Measurements from ENCODE around the gene CPSF3.

Gene CPSF3

DNA sequence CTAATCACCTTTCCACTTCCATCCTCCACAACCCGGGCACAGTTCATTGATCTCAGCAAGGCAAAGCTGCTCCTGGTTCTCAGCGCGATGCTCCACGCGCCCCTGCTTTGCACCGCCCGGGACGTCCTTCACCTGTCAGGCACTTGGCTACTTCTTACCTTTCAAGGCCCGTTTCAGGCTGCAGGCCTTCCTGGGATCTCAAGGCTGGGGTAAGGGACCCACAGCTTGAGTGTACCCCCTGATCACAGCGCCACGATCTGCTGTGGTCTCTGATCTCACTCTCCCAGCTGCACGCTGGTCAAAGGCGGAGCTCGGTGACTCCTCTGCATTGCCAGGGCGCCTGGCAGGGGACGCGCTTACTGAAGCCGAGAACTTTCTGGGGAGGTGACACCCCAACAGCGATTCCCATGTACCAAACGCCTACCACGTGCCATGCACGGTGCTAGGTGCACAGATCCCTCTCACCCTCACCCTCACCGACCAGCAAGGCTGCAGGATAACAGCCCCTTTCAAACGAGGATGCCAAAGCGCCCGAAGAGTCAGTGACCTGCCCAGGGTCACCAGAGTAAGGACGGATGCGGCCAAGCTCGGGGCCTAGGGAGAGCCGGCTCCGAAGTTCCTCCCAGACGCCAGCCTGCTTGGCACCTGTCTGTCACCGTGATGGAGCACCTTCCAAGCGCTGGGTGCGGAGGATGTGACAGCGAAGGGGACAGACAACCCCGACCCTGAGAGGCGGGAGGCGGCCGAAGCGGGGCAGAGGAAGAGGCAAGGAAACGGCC lies 944 bp upstream of the CPSF3 start:
- peak in 1 of 4 experiments; percentile 19 for DNase-seq

DNA sequence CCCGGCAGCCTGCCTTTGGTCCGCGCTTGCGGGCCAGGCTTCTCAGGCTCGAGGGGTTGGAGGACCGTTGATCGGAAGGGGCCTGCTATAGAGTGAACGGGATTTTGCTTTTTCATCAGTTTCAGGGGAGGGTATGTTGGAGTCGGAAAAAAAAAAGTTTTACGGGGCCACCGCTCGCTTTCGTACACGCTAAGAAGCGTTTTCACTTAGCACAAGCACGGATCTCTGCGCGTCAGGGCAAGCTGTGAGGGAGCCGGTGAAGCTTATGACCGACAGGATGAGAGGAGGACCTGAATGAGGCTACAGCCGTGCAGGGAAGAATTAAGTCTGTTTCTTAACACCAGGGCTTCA lies 443 bp downstream of the CPSF3 start:
- no peak for DNase-seq

DNA sequence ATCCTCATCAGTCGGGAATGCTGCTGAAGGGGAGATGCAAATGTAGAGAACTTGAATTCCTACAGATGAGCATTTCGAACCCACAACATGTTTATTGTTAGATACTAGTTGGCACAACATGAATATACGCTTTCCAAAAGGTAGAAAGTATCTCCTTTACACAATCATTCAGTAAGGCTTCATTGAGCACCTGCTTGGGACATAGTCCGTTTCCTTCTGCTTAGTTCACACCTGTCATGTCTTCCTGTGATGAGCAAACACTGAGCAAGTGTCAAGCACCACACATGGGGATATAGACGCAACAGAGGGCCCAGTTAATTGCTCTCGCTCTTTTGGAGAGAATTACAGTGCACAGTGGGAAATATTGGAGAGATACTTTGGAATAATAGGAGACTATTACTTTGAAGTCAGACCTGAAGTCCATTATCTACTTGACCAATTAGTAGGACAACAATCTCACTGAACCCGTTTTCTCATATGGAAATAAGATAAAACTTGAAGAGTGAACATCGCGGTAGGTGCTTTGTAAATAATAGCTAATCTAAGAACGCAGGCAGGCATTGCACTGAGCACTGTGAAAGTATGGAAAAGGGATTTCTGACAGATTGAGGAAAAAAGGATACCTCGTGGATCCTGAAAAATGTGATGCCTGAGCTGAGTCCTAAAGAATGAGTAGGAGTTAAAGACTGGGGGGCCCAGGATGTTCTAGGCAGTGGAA lies 1.2 kb downstream of the CPSF3 start:
- no peak for DNase-seq

DNA sequence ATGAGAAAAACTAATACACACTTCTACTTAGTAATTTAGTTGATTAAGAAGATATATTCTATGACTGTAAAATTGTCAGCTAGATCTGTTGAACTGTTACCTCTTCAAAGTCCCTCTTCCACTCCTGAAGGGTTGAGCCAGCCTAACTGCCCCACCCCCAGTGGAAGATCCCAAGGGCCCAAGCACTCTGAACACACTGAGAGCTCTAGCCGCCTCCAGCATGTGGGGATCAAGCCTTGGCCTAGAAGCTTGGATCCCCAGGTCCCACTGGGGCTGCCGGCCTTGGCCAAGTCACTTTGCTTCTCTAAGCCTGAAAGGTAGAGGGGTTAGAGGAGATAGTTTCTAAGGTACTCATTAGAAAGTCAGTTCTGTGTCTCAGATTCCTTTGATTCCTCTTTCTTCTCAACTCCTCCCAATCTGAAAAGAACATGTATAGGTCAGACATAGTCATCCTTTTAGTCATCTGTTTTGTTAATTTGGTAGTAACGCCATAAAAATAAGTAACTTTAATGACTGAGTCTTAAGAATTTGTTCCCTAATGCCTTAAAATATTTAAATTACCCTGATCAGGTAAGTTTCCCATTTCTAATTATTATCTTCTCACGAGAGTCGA lies 5.6 kb downstream of the CPSF3 start:
- DNase-seq = no peak

DNA sequence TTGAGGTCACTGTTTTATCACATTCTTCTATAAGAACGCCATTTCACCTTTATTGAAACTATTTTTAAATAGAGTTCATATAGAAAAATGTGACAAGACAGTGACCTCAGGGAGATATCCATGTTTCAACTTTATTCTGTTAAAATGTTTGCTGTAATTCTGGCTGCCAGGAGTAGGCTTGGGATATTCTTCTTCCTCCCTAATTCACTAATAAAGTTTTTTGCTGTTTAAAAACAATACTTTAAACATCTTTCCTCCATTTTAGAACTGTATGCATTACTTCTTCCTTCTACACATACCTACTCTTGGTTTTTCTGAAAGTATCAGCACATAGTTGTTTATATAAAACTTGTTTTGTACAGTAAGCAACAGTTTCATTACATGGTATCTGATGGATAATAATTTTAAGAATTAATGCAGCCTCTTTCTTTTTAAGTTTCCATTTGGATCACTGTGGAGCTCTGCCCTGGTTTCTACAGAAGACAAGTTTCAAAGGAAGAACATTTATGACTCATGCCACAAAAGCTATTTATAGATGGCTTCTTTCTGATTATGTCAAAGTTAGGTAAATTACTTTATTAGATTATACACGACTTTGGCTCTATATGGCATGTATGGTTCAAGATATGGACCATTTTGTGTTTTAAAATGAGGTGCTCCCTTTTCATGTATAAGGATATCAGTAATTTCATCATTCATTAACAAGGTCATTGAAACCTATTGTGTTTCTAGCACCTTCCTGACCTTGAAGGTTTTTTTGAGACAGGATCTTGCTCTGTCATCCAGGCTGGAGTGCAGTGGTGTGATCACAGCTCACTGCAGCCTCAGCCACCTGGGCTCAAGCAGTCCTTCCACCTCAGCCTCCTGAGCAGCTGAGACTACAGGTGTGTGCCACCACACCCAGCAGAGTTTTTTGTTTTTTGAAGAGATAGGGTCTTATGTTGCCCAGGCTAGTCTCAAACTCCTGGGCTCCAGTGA lies 7.2 kb downstream of the CPSF3 start:
- DNase-seq = no peak

DNA sequence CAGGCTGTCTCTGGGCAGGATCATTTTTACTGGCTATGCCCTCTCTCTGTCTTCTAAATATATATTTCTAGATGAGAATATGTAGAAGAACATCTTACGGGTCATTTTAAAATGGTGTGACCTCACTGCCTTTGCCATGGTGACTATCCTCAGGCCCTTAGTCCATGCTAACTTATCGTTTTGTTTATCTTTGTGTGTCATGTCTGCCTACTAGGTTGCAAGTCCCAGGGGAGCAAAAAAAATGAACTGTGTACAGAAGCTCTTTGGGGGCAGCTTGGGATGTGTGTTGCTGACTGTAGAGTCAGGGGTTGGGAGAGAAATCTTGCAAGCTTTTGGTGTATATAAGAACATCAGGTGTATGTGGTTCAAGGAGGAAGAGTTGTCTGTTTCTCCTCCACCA lies 11.0 kb downstream of the CPSF3 start:
- DNase-seq = no peak

DNA sequence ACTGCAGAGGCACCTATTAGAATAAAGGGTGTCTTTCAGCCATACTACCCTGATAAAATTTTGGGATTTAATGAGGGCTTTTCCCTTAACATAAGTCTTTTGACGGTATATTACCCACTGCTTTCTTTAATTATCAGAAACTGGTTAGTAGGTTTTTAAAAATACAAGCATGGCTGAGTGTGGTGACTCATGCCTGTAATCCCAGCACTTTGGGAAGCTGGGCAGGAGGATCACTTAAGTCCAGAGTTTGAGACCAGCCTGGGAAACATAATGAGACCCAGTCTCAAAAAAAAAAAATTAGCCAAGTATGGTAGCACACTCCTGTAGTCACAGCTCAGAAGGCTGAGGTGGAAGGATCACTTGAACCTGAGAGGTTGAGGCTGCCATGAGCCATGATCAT lies 16.1 kb downstream of the CPSF3 start:
- no peak for DNase-seq

DNA sequence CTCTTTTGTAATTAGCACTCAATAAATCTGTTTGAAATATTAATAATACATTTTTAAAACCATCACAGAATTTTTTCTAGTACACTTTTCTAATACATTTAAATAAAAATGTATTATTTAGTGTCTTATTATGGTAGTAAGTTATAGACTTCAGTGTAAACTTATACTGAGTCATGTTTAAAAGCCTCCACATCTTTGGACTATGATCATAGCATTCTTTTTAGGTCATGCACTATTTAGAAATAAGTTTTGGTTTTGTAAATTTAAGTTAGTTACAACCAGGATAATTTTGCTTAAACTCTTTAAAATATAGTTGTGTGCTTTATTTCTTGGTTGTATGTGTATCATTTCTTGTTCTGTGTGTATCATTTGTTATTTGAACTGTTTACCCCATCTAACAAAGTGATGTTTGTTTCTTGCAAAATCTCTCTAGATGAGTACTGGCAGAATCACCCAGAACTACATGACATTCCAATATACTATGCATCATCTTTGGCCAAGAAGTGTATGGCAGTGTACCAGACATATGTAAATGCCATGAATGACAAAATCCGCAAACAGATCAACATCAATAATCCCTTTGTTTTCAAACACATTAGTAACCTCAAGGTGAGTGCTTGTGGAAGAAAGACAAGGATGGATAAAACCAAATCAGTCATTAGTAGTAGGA lies 16.7 kb downstream of the CPSF3 start:
- DNase-seq = no peak

DNA sequence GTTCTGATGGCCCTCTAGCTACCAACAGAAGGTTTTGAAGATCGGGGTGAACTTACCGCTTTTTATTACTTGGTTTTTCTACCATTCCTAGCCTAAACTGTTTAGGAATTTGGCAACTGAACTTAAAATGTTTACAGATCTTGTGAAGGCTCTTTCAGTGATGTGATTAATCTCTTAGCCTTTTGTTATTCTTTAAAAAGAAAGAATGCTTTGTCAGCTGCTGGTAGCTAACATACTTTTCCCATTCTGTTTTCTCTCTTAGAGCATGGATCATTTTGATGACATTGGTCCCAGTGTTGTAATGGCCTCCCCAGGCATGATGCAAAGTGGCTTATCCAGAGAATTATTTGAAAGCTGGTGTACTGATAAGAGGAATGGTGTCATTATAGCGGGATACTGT lies 18.1 kb downstream of the CPSF3 start:
- DNase-seq = no peak

DNA sequence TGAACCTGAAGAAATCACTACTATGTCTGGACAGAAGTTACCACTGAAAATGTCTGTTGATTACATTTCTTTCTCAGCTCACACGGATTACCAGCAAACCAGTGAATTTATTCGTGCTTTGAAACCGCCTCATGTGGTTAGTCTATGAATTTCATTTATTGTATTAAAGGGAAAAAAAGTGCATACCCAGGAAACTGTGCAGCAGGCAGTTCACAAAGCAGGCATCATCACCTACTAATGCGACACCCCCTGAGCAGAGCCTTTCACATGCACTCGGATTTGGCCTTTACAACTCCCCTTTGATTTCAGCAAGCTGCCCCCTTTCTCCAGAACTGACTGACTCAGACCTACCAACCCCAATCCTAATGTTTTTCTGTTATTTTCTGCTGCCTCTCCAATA lies 20.1 kb downstream of the CPSF3 start:
- DNase-seq = no peak

DNA sequence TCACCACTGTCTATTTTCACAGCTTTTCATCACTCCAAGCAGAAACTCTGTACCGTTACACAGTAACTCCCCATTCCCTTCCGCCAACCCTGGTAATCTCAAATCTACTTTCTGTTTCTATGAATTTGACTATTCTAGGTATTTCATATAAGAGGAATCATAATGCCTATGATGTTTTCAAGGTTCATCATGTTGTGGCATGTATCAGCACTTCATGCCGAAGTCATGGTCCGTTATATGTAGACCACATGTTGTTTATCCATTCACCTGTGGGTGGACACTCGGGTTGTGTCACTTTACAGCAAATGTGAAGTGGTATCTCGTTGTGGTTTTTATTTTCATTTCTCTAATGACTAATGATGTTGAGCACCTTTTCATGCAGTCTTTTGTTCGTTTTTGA lies 21.6 kb downstream of the CPSF3 start:
- no peak for DNase-seq

DNA sequence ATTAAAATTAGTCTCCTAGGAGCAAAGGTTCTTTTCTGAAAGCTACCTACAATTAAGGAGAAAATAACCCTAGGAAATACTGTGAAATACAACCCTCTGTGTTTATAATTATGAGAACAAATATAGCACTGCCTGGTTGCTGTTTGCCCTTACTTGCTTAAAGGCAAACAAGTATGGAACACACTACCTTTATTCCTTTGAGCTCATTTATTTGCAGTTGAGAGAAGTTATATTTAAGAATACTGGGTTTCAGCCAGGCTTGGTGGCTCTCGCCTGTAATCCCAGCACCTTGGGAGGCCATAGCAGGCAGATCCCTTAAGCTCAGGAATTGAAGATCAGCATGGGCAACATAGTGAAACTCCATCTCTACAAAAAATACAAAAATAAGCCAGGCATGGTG lies 27.8 kb downstream of the CPSF3 start:
- no peak for DNase-seq

DNA sequence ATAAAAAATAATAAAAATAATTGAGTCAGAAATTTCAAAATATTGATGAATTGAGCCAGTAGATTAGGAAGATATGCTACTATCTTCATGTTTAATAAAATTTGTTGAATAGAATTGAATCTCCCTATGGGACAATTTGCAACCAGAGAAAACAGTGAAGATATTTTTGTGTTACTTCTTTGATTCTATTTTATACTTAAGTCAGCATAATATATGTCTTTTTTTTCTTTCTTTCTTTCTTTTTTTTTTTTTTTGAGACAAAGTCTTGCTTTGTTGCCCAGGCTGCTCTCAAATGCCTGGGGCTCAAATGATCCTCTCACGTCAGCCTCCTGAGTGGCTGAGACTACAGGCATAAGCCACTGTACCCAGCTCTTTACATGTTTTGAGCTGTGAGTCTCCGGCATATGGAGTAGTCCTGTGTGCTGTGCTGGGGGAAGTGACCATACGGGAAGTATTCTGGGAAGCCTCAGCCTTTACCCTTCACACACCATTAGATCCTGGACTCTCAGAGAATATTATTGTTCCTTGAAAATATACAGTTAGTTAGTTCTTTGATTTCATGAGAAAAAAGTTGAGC lies 37.1 kb downstream of the CPSF3 start:
- DNase-seq = no peak

DNA sequence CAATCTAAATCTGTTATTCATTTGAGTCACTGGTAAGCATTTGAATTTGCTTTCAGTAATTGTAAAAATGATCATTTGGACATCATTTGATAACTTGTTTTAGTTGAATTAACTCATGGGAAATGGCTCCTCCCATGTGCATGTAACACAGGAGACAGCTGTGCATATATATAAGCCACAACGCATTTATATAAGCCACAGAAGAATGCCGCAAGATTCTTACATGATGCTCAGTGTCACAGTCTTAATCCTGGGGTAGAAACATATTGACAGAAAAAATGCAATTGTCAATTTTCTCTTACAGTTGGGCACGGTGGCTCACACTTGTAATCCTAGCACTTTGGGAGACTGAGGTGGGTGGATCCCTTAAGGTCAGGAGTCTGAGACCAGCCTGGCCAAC lies 37.6 kb downstream of the CPSF3 start:
- no peak for DNase-seq

DNA sequence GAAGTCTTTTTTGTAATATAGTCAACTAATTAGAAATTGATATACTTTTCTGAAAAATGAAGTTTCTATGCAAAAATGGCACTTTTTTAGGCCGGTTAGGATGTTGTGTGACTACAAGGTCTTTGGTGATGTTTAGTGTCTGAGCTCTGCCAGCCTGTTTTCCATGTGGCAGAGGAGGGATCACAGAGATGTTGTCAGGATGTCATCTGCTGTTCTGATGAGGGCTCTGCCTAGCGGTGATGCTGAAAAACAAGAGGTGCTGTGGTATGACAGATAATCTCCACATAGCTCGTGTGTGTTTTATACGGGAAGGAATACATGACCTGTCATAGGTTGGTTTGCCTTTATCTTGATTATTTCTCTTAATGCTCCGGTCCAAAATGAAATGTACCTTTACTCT lies 38.9 kb downstream of the CPSF3 start:
- DNase-seq = no peak

DNA sequence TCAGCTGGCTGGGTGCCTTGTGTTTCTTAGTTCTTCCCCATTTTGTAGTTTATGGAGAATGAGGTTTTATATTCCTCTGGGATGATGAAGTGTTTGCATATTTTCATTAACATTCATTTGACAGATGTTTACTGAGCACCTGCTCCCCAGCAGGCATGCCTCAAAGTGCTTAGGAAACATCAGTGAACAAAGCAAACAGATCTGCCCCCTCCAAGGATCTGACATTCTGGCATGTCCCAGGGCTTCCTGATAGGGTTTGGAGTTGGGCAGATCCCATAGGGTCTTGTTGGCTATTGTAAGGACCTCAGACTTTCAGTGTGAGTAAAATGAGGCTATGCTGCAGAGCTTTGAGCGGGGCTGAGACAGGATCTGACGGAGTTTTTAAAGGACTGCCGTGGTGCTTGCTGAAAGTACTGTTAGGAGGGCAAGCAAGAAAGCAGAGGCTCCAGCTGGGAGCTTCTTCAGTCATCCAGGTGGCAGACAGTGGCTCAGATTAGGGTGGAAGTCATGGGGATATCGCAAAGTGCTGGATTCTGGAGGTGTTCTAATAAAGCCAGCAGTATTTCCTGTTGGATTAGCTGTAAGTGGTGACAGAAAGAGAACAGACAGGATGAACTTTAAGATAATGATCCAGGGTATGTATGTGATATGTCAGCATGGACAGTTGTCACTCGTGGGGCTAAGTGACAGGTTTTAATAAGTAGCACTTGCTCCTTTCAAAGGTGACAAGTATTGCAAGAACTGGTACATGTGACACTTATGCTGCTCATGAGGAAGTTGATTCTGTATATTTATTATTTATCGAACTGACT lies 39.6 kb downstream of the CPSF3 start:
- DNase-seq = no peak

DNA sequence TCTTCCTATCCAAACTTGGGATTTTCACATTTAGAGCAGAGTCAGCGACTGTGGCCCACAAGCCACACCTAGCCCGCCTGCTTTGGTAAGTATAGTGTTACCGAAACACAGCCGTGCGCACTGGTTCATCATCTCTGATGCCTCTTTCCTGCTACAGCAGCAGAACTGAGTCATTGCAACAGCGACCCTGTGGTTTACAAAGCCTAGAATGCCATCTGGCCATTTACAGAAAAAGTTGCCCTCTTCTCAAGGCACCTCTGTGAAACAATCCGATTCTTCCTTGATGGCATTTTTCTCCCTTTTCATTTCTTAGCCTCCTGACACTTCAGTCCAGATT lies 40.2 kb downstream of the CPSF3 start:
- DNase-seq = no peak

DNA sequence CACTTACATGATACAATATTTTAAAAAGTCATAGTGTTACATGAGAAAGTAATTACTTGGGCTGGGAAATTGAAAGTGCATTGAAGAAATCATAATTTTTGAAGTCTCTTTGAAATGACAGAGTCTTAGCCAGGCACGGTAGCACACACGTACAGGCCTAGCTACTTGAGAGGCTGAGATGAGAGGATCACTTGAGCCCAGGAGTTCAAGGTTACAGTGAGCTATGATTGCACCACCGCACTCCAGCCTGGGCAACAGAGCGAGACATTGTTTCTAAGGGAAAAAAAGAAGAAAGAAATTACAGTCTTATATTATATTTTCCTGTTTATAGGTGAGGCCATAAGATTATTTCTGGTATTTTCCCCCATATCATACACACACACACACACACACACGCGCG lies 41.7 kb downstream of the CPSF3 start:
- DNase-seq = no peak

DNA sequence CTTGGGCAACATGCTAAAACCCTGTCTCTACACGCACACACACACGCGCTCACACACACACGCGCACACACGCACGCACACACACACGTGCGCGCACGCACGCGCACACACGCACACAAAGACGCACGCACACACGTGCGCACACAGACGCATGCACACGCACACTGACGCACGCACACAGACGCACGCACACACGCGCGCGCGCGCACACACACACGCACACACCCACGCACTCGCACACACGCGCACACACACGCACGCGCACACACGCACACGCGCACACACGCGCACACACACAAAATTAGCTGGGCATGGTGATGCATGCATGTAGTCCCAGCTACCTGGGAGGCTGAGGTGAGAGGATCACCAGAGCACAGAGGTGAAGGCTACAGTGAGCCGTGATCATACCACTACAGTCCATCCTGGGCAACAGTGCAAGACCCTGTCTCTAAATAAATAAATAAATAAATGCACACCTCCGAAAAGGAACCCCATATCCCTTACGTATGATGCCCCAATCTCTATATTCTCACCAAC lies 42.8 kb downstream of the CPSF3 start:
- DNase-seq = no peak

DNA sequence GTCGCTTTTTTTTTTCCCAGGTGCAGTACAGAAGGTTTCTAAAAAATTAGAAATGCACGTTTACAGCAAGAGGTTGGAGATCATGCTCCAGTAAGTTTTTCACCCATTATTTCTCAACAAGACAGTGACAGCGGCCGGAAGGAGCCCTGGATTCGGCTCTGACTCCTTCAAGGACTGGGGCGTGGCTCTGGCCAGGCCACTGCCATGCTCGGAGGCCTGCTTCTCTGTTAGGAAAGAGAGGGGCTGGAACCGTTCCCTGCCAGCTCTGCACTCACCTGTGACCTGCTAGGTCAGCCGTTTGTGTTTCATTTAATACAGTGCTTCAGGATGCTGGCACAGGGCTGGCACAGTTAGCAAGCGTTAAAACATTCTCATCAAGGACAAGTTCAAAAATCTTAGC lies 44.2 kb downstream of the CPSF3 start:
- no peak for DNase-seq

DNA sequence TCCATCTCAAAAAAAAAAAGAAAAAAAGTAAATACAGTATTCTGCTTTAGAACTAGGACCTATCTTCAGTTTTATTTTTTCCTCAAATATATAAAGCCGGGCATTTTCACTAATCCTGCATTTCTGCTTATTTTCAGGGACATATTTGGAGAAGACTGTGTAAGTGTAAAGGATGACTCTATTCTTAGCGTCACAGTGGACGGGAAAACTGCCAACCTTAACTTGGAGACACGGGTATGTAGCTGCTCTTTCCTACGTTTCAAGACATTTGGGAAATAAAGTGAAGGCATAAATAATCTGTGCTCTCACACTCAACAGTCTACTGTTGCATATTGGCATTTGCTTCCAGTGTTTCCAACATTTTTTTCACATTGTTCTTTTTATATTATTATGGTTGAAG lies 47.8 kb downstream of the CPSF3 start:
- DNase-seq = no peak

Data from activated CD4-positive, CD25-positive, alpha-beta regulatory T cell (primary cell).